Measurements from ENCODE around the gene SIPA1L3.
"Not testable (repeated sequence)": the region's sequence is repeated elsewhere in the genome, so short reads cannot be mapped to it uniquely, and the experiment has no call there.

Gene SIPA1L3

DNA sequence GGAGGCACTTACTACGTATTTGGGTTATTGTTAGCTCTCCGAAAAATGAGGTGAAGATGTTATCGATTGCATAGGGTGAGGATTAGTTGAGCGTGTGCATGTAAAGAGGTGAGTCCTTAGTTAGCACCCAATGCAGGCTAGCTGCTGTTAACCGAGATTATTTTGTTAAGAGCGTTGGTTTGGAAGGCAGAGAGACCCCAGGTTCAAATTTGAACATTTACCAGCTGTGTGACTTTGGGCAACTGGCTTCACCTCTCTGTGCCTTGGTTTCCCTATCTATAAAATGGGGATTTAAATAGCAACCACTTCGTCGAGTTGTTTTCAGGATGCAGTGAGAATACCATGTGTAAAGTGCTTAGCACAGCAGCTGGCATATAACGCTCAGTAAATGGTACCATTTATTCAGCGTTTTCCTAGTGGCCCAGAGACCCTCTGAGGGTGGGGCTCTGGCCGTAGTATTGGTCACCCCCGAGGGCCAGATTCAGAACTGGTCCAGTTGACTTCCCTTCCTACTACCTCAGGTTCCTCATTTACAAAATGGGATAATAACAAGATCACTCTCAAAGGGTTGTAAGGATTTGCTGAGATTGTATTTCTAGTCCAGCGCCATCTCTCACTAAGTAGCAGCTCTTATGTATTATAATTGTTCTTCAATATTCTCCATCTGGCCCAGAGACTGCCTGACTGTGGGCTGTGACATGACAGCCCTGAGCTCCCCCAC is 887 bp downstream of the SIPA1L3 start:
- DNase-seq (ENCODE audit: low read depth in 2 of 2) = no peak

DNA sequence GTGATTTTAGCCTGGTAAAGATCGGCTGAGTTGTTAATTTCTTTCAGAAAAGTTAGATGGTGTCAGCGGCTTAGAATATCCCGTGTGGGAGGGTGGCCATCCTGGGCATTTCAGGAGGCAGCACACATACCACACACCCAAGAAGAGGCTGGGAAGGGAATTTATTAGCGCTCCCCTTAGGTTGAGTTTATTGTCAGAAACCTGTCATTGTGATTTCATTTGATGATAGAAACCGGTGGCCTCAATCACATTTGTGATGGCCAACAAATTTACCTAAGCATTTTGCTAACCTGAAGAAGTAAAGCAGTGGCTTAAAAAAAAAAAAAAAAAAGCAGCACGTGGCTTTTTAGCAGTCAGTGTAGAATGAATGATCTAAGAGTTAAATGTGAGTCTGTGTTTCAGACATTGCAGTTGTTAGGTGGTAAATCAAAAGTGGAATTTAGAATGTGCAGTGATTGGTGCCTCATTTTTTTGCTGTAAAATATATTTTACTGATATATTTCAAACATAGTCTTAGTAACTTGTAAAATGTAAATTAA is 2.7 kb downstream of the SIPA1L3 start:
- DNase-seq (ENCODE audit: low read depth in 2 of 2) = no peak

DNA sequence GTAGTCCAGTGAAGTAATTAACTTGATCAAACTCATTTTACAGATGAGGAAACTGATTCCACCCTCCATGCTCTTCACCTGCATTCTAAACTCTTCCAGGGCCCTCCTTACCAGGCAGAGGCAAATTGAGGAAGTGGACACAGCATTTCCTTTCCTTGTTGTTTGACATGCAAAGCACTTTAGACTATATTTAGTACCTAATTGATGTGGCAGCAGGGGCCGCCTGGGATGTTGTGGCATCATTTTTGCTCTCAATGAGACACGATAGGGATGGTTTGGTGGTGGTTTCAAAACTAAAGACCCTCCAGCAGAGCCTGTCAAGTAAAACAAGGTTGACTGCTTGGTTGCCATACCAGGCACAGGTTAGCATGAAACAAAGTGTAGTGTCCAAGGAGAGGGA is 7.9 kb downstream of the SIPA1L3 start:
- DNase-seq (ENCODE audit: low read depth in 2 of 2) = no peak

DNA sequence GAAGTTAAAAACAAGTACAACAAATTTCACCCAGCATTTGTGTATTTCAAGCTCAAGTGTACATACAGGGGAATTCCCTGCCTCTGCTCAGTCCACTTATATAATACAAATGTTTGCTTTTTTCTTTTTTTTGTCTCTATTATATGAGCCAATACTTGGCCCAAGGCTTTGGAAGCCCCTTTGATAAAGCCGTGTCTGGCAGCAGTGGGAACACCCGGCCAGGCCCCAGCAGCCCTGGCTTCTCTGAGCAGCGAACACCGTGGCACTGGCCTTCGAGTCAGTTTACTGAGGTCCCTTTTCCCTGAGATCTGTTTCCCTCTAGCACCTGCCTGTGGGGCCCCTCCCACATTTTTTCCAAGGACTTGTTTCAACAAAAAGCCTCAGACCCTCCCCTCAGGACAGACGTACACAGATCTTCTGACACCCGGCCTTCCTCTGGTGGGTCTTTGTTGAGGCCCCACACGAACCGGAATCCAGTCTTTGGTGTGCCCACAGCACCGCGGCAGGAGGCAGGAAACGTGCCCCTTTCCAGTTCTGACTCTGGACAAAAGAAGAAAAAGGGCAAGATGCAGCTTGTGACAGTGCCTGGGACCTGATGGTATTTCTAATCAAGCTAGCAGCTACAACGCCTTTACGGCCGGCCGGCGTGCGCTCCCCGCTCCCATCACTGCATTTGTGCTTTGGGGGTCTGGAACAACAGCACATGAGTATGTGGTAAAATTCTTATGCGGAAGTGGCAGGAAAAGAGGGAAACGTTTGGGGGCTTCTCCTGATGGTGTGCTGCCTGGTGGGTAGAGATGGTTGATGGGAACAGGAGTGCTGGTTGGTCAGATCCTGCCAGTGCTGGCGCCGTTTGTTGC is 13.8 kb downstream of the SIPA1L3 start:
- no peak for DNase-seq (ENCODE audit: low read depth in 2 of 2)

DNA sequence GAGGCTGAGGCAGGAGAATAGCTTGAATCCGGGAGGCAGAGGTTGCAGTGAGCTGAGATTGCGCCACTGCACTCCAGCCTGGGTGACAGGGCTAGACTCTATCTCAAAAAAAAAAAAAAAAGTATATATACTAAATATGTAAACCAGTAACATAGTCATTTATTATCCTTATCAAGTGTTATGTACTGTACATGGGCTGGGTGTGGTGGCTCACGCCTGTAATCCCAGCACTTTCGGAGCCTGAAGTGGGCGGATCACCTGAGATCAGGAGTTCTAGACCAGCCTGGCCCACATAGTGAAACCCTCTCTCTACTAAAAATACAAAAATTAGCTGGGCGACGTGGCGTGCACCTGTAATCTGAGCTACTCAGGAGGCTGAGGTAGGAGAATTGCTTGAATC is 17.6 kb downstream of the SIPA1L3 start:
- DNase-seq (ENCODE audit: low read depth in 2 of 2) = not testable (repeated sequence)

DNA sequence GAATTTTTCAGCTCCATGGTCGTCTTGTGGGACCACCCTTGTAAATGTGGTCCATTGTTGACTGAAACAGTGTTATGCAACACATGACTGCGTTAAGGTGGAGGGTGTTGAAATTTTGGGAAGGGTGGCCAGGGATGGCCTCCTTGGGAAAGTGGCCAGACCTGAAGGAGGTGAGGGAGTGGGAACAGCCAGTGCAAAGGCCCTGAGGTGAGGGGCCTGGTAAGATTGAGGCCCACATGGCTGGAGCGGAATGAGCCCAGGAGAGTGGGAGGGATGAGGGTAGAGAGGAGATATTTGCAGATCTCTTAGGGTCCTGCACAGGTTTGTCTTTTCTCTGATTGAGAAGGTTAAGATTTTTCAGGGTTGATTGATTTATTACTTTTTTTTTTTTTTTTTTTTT is 18.2 kb downstream of the SIPA1L3 start:
- no peak for DNase-seq (ENCODE audit: low read depth in 2 of 2)

DNA sequence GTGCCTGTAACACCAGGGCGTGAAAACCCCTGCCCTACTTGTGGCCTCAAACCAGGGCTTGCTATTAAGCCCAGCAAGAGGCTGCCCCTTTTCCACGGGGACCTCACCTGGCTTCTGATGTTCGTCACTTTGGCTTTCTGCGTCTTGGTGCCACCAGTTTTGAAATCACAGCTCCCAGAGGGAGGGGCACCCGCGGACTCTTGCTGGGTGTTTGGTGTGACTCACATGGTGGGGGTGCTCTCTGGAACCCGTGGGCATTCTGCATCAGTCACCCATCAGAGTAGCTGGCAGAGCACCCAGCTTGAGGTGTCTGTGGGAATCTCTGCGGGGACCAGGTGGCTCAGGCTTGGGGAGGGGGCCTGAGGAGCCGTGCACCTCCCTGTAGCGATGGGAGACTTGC is 19.2 kb downstream of the SIPA1L3 start:
- DNase-seq (ENCODE audit: low read depth in 2 of 2) = no peak

DNA sequence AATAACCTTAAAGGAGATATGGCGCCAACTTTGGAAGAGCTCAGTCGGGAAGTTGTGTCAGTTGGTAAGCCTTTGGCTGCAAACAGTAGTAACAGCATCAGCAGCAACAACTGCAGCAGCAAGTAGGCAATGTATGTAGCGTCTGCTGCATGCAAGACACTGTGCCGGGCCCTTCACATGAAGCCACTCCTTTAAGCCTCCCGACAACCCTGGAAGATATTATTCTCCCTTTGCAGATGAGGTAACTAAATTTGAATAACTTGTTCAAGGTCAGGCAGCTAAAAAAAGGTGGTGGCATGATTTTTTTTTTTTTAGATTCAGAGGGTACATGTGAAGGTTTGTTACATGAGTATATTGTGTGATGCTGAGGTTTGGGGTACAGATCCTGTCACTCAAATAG is 19.7 kb downstream of the SIPA1L3 start:
- DNase-seq (ENCODE audit: low read depth in 2 of 2) = no peak

DNA sequence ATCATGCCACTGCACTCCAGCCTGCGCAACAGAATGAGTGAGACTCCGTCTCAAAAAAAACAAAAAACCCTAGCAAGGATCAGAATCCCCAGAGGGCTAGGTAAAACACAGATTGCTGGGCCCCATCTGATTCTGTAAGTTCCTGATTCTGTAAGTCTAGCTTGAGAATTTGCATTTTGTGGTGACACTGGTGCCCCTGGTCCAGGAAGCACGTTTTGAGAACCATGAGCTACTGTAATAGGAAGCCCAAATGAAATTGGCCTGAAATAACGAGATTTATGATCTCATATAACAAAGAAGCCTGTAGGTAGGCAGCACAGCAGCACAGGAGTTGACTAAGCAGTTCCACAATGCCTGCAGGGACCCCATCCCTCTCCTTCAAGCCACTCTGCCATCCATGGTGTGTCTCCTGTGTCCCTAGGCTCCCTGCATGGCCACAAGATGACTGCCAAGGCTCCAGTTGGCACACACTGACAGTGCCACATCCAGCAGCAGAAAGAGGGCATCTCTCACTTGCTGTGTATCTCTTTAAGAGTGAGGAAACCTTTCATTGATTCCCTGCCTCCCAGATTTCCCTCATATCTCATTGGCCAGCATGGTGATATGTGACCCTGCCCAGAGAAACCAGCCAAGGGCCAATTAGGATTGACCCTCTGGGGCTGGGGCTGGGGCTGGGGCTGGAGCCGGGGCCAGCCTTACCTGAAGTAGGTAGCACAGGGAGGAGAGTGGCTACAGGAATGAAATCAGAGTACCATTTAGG is 21.7 kb downstream of the SIPA1L3 start:
- no peak for DNase-seq (ENCODE audit: low read depth in 2 of 2)

DNA sequence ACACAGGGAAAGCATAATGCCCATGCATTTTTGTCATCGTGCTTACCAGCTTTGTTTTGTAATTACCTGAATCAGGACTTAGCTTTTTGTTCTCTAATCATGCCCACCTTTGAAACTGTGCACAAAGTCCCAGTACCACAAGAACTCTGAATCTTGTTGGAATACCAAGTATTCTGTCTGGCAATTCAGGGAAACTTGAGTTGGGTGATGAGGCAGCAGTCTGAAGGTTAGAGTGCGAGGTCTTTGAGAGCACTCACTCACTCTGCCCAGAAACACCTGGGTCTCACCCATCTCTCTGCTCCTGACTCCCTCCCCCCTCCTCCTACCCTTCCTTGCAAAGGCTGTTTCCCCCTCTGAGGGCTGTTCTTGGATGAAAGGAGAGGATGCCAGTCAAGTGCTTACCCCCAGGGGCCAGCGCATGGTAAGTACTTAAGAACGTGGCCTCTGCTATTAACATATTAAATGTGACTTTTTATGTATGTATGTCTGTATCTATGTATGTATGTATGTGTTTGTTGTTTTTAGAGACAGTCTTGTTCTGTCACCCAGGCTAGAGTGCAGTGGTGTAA is 22.4 kb downstream of the SIPA1L3 start:
- no peak for DNase-seq (ENCODE audit: low read depth in 2 of 2)

DNA sequence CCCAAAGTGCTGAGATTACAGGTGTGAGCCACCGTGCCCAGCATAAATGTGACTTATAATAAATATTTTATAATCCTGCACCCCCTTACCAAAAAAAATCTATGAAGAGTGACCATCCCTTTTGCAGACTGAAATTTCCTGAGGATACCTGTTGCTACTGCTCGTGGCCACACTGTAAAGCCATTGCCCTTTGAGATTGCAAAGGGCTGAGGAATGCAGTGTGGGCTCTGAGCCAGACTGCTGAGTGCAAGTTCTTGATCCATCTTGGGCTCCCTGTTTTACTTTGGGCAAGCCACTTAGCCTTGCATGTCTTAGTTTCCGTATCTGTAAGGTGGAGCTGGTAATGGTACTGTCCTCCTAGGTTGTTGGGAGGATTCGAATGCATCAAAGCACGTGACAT is 23.4 kb downstream of the SIPA1L3 start:
- DNase-seq (ENCODE audit: low read depth in 2 of 2) = no peak

DNA sequence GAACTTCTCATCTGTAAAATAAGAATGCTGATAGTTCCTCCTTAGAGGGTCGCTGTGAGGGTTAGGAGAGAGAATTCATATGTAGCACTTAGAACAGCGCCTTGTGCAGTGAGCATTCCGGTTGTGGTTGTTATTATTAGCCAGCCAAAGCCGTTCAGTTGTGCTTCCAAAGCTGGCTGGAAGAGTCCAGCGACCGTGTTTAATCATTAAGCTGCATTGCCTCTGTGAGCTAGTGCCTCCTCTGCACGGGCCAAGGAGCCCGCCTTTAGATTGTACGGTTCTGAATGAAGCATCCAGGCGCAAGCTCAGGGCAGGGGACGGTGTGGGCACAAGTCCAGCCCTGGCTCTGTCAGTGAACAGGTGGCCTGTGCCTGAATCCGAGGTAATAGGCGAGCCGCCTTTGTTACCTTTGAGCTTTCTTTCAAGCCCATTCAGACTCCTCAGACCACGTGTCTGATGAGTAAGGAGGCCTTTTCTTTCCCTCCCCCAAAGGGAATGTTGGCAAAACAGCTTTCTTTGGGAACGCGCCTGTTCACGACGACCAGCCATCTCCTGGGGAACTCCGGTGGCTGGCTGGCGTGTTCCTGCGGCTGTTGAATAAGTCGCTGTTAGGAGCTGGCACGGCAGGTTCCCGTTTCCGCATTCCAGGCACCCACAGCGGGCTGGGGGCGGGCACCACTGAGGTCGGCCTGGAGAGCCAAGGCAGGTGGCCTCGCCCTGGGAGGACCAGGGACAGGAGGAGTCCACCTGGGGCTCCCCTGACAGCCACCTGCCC is 25.1 kb downstream of the SIPA1L3 start:
- DNase-seq (ENCODE audit: low read depth in 2 of 2) = no peak

DNA sequence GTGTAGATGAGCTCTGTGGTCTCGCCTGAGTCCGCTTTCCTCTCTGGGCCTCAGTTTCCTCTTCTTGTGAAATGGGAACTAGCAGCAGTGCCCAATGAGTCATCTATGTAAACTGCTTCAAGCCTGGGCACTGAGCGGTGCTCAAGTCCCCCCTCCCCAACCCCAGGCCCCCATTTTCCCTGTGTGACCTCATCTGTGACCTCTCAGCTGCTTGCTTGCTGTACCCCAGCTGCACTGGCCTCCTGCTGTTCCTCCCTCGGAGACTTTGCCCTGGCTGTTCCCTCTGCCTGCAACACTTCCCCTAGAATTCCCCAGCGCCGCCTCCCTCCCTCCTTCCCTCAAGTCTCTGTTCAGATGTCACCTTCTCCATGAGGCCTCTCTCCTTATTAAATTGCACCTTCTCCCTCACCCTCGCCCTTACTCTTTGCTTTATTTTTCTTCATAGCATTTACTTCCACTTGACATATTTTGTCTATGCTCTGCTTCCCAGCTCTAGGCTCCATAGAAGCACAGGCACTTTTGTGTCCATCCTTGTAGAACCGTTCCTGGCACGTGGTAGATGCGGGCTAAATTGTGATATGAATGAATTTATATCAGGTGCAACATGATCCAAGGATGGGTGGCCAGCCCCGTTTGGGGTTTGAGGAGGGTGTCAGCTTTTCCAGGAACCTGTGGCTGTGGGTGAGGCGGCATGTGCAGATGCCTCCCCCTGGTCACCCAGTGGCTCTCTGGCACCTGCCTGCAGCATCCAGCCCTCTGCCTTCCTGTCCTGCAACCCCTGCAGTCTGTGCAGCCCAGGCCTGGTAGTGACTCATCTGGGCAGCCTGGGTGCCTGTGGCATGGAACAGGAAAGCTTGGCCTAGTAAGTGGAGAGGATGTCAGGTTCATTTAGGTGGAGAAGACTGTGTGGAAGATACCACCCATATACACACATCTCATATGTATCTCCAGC is 26.3 kb downstream of the SIPA1L3 start:
- DNase-seq (ENCODE audit: low read depth in 2 of 2) = no peak

DNA sequence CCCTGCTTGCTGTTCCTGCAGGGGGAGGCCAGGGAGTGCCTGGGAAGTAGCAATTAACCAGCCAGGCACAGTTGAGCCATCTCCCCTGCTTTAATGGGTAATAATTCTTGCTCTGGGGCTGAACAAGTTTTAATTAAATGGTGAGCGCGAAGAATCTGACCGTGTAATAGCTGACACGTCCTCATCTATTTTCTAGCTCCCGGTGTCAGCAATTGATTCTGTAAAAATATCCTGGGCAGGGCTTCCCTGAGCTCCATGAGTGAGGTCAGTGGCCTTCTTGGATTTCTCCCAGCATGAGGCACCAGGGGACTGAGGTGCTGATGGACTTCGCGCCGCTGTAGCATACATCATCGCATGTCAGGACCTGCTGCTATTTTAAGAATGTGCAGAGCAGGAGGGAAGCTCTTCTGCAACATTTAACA is 26.9 kb downstream of the SIPA1L3 start:
- no peak for DNase-seq (ENCODE audit: low read depth in 2 of 2)

DNA sequence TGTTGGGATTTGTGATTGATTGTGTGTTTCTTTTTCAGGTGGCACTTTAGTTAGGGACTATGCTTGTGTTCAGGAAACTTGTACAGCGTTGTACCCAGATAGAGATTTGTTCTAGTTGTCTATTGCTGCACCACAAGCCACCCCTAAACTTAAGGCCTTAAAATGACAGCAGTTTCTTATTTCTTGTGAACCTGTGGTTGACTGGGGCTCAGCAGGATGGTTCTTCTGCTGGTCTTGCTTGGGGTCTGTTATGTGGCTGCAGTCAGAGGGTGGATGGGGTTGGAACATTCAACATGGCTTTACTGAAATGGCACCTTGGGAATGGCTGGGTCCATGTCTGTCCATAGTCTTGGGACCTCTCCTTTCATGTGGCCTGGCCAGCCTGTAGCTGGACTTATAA is 28.3 kb downstream of the SIPA1L3 start:
- DNase-seq (ENCODE audit: low read depth in 2 of 2) = no peak

DNA sequence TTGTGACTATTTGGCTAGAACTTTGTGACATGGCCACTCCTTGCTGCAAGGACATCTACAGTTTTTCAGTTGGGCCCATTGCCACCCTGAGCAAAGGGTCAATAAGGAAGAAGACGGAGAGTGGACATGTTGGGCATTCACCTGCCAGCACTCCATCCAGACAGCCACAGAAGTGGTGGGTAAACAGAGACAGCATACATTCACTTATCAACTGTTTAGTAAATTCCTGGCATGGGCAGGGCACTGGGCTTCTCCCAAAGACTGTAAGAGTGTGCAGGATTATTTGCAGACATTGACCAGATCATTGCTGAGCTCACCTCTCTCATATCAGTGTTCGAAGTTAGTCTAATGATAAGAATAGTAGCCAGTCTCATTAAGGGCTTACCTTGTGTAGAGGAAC is 29.2 kb downstream of the SIPA1L3 start:
- DNase-seq (ENCODE audit: low read depth in 2 of 2) = no peak

DNA sequence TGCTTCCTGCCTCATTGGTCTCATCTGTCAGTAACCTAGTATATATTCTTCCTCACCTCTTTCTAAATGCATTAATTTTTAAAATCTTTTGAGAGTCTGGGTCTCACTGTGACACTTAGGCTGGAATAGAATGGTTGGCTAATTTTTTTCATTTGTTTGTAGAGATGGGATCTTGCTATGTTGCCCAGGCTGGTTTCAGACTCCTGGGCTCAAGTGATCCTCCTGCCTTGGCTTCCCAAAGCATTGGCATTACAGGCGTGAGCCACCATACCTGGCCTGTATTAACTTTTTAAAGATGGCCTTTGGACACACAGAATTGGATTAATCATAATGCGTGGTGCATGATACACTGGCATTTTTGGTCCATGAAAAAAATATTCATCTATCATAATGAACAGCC is 29.9 kb downstream of the SIPA1L3 start:
- no peak for DNase-seq (ENCODE audit: low read depth in 2 of 2)

DNA sequence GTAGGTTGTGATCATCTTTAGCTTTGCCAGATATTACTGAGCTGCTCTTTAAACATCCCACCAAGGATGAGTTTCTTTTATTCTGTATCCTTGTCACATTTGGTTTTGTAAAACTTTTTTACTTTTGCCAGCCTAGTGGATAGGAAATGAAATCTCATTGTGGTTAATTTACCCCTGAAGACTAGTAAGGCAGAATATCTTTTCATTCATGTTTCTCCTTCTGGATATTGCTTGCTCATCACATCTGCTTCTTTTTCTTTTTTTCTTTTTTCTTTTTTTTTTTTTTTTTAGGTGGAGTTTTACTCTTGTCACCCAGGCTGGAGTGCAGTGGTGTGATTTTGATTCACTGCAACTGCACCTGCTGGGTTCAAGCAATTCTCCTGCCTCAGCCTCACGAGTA is 31.3 kb downstream of the SIPA1L3 start:
- DNase-seq (ENCODE audit: low read depth in 2 of 2) = no peak

DNA sequence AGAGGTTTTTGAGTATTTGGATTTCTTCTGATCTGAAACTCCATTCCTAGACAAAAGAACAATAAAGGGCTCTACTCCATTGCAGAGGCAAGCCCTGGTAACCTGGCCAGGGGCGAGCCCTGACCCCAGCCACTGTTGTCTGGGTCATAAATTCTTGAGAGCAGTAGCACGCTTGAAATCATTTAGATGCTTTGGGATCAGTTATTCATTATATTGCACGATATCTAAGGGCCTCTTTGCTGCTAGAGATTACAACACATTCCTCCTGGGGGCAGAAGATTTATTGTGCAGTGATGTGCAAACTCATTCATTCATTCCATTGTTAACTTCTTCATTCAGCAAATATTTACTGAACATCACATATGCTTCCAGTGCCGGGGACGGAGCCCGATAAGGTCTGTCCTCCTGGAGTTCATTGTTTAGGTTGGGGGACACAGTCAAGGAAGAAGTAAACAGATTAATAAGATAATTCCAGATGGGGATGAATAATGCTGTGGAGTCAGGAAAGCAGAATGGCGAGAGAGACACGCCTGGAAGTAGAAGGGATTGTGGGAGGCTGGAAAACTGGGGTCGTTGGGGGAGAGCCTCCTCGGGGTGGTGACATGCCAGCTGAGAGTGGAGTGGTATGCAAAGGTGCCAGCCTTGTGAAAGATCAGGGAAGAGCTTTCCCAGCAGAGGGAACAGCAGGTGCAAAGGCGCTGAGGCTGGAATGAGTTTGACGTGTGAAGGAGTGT is 34.9 kb downstream of the SIPA1L3 start:
- DNase-seq (ENCODE audit: low read depth in 2 of 2) = no peak
